Cerebellar cortex (tissue), 1 donor: Measurements from ENCODE around the gene EHMT1.
A peak's percentile ranks its signal among the peaks of the same experiment; 100 is the strongest.
"Not testable (repeated sequence)": the region's sequence is repeated elsewhere in the genome, so short reads cannot be mapped to it uniquely, and the experiment has no call there.

Experiments
- DNase-seq: peaks from one replicate; pipeline ENCODE4 v3.0.0-alpha.2; 2015; ENCODE audit warnings: low spot score

EHMT1 gene

DNA sequence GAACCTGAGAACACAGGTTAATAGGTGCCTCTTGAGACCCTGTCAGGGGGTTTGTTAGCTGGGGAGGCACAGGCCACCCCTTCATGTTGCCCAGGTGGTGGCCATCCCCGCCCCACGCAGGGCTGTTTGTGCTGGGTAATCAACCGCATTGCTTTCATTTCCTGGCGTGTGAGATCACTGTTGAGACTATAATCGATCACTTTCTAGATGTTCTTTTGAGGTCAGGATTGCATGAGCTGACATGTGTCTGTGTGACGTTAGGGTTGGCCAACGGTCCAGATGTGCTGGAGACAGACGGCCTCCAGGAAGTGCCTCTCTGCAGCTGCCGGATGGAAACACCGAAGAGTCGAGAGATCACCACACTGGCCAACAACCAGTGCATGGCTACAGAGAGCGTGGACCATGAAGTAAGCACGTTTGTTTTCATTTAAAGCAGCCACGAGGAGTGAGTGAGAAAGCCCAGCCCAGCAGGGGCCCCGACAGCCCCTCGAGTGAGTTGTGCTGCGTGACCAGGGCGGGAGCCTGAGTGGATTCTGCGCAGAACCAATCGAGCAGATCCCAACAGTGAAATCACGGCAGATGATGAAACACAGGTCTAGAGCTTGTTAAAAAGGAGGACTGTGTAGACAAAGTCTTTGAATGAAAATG is 143.7 kb downstream of the EHMT1 start:
- DNase-seq: no peak

DNA sequence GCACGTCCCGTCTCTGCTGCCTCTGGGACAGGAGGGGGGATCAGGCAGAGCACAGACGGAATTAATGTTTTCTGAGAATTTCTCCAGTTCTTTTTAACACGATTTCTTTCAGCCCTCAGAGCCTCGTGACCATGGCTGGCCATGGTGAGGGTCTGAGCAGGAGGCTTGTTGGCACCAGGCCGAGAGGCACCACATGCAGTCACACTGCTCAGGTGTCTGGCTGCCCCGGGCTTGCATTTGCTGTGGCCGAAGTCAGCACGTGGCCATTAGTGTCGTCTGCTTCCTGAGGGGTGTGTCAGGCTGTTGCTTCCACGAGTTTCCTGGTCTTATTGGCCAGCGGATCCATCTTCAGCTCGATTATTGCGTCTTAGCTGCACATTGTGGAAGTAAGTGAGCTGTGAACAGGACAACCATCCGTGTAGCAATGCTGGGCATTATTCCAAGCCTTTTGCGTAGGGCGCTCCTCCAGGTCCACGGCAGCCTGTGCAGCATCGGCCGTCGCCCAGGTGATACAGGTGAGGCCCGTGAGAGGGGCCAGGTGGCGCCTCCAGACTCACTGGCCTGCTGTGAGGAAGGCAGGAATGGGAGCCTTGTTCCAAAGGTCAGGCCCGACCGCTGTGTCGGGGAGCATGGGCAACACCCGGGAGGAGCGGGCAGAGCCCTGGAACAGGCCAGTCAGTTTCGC is 144.6 kb downstream of the EHMT1 start:
- DNase-seq: peak; percentile 42

DNA sequence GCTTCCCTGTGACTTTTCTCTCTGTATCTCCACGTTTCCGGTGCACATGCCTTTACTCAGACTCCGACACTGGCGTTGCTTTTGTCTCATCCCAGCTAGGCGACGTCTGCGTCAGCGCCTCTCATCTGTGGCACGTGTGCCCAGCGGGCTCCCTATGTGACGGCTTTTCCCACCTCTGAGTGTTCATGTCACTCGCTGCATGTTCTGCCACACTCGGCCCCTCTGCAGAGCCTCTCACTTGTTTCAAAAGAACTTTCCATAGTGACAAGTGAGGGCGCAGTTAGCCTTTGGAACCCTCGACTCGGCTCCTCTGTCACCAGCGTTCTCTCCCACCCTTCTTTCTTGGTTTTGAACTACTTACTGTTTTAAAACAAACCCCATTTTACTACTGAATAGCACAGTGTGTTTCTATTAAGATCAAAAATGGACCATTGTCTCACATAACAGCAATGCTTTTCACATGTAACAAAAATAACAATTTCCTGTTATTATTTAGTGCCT is 145.4 kb downstream of the EHMT1 start:
- no peak for DNase-seq

GRCh38 chr9:137764981-137765380 is 146.2 kb downstream of the EHMT1 start:
- DNase-seq: no peak

DNA sequence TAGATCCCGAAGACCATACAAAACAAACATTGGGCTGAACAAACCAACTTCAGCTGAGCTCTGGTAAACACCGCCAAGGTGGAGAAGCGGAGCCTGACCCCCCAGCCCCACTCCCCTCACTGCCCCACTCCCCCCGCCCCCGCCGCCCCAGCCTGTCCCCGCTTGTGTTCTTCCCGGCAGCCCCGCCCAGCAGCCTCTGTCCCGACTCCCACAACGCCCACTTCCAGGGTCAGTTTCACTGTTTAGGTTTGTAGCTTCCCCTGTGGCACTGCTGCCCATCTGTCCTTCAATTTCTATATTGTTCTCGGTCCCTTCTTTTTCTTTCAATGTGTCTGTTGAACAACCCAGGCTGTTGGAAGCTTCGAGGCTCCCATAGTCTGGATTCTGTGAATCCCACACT is 146.7 kb downstream of the EHMT1 start:
- no peak for DNase-seq

GRCh38 chr9:137771580-137771979 is 152.8 kb downstream of the EHMT1 start:
- no peak for DNase-seq

- no peak for DNase-seq
Observed at GRCh38 chr9:137772281-137772873, 153.6 kb downstream of the EHMT1 start.

GRCh38 chr9:137774775-137775386 is 156.1 kb downstream of the EHMT1 start:
- DNase-seq: no peak

DNA sequence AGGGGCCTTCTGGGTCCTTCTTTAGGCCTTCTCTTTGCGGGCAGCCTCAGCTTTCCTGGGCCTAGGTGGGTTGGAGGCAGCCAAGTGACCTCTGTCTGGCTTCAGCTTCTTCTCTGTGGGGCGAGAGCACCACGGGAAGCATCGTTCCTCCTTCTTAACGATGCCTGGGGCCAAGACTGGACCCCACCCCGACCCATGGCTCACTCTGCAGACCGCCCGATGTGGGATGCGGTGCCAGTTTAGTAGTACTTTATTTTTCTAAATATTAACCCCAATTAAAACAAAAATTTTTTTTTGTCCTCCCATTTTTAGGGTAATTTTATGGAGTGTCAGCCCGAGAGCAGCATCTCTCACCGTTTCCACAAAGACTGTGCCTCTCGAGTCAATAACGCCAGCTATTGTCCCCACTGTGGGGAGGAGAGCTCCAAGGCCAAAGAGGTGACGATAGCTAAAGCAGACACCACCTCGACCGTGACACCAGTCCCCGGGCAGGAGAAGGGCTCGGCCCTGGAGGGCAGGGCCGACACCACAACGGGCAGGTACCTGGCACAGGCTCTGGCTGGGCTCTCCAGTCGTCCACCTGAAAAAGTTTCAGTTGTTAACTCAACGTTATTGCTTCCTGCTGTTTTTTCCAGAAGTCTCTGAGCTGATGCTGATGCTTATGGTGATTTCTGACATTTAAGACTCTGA is 157.6 kb downstream of the EHMT1 start:
- DNase-seq: no peak

- DNase-seq: no peak
Observed at GRCh38 chr9:137777761-137778160, 159.0 kb downstream of the EHMT1 start.

DNA sequence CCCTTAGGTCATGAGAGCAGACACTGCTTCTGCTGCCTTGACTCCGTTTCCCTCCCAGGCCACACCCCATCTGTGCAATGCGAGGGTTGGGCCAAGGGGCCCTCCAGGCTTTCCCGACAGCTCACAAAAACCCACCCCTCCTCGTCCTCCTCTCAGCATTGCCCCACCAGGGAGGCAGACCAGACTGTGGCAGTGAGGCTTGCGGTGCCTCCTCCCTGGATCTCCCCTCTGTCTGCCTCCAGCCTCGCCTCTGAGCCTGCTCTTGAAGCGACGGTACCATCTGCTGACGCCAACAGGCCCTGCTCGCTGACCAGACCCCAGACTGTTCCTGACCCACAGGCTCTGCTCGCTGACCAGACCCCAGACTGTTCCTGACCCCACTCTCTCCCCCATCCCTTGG is 159.5 kb downstream of the EHMT1 start:
- DNase-seq: no peak

GRCh38 chr9:137778914-137779313 is 160.1 kb downstream of the EHMT1 start:
- DNase-seq: no peak

DNA sequence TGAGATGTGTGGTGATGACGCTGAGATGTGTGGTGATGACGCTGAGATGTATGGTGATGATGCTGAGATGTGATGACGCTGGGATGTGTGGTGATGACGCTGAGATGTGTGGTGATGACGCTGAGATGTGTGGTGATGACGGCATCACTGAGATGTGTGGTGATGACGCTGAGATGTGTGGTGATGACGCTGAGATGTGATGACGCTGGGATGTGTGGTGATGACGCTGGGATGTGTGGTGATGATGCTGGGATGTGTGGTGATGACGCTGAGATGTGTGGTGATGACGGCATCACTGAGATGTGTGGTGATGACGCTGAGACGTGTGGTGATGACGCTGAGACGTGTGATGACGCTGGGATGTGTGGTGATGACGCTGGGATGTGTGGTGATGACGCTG is 161.2 kb downstream of the EHMT1 start:
- DNase-seq: not testable (repeated sequence)

GRCh38 chr9:137781906-137782585 is 163.2 kb downstream of the EHMT1 start:
- no peak for DNase-seq

DNA sequence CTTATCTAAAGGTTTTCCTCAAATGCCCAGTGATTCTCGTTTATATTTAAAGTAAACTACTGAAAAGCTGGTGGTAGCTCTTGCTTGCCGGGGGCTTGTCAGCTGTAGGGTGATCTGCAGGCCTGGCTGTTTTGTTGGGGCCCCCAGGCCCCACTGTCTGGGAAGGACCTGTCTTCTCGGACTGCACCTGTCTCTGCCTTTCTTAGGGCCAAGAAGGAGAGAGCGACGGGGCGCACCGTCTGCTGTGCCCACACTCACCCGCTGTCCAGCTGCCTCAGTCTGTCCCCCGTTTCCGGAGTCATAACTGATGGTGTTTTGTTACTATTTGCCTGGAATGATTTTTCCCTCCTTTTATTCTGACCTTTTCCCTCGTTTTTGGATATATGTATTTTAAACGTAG is 164.7 kb downstream of the EHMT1 start:
- no peak for DNase-seq

DNA sequence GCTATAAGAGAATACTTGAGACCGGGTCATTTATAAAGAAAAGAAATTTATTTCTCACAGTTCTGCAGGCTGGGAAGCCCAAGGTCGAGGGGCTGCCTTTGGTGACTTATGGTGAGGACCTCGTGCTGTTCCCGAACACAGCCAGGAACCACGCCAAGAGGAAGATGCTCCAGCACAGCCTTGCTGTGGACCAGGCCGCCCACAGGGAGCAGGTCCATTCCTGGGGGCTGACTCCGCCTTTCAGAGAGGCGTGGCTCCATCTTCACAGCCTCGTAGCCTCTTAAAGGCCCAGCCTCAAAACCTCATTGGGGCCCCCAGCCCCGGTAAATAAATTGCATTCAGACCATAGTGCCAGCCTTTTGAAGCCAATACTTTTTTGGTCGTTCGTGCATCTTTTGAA is 165.2 kb downstream of the EHMT1 start:
- no peak for DNase-seq

DNA sequence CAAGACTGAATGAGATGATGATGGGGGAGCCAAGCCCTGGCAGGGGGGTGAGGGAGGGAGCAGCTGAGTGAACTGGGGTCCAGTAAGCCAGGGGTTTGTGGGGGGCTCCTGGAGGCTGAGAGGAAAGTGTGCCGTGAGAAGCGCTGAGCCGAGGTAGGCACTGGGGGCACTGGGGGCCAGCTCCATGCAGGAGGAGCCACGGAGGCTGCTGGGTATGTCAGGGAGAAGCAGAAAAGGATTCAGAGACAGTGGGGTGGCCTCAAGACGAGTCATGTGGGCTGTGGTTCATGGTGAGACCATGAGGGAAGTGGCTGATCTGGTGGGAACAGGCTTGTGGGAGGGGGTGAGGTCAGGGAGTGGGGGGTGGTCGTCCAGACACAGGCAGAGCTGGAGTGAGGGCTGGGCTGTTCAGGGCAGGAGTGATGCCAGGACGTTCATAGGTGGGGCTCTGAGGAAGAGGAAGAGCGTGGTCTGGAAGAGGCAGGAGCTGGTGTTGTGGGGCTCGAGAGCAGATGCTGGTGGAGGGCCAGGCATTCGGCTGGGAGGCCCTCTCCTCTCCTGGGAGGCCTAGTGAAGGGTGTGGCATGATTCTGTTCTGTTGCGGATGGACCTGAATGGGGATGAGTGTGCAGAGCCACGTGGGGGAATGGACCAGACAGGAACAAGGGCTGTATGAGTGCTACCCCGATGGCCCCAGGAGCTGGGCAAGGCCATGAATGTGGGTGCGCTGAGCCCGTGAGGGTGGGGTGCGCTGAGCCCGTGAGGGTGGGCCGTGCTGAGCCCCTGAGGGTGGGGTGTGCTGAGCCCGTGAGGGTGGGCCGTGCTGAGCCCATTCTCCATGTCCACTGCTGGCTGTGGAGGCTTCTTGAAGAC is 166.1 kb downstream of the EHMT1 start:
- no peak for DNase-seq

DNA sequence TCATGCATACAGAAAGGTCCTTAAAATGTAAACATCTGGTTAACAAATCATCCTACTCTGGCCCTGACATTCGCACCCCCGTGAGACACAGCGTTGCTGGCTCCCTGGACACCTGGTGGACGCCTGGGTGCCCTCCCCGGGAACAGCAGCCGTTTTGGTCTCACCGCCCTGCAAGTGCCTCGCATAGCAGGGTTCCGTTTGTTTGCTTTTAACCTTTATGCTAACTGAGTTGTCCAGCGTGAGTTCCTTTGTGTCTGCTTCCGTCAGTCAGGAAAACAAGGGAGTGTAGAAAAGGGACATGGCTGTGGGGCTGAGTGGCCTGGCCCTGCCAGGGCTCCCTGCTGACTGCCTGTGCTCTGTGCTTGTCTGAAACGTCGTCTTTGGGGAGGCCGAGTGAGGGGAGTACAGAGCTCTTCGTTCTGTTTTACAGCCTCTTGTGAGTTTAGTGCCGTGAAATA is 166.9 kb downstream of the EHMT1 start:
- peak; percentile 26 for DNase-seq

DNA sequence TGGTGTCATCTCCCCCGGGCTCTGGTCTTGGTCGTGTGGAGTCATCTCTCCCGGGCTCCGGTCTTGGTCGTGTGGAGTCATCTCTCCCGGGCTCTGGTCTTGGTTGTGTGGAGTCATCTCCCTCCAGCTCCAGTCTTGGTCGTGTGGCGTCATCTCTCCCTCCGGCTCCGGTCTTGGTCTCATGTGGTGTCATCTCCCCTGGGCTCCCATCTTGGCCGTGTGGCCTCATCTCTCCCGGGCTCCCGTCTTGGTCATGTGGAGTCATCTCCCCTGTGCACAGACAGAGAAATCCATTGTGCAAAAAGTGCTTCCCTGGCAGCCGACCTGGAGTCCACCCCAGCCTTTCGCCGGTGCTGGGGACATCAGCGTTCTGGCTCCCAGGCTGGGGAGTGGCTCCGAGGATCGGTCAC is 167.7 kb downstream of the EHMT1 start:
- DNase-seq: no peak

DNA sequence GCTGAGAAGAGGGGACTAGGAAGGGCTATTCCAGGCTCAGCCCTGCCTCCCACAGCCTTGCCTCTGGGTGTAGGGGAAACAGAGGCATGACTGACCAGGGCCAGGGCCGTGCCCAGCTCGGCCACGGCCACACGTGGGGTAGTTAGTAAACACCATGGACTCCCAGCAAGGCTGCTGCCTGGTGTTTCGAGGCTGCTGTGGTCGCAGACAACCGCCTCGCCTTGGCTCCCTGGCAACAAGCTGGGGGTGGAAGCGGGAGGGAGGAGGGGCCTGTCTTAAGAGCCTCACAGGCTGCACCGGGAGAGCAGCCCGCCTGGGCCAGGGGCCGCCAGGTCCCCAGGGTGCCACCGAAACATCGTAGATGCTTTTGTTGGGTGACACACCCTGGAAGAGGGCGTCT is 168.6 kb downstream of the EHMT1 start:
- no peak for DNase-seq
